HL-60/S4 (cell line): ENCODE results near the gene XRCC3.
"Not testable (repeated sequence)": the region's sequence is repeated elsewhere in the genome, so short reads cannot be mapped to it uniquely, and the experiment has no call there.

Experiments used
- in situ Hi-C: fragments of 300-500 bp; cut with MboI; formaldehyde crosslinking; loops from 2 replicates; pipeline ENCODE4 v1.14.3; 2022; ENCODE audit warnings: low sequenced_read_pairs

Gene XRCC3

GRCh38 chr14:103695296-103696069 is 19.8 kb downstream of the XRCC3 start:
- in situ Hi-C loops = no loop called here

DNA sequence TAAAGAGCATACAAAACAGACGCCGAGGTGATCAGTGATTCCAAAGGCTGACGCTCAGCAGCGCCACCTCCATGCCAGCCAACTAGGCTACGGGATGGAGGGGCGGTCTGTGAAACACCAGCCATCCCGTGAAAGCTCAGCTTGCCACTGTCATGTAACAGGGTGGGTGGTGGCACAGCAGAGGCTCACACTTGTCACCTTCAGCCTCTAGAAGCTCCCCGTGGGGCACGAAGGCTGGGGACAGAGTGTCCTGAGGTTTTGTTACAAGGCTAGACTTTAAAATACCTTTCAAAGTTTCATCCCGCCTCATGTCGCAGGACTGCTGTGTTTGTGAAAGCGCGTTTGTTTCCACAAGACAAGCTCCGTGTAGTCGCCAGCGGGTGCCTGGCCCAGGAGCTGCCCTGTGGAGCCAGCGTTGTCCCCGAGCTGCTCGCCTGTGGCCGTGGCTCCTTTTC is 20.7 kb downstream of the XRCC3 start:
- in situ Hi-C loops = no loop called here

GRCh38 chr14:103693515-103693914 is 21.7 kb downstream of the XRCC3 start:
- in situ Hi-C loops = no loop called here

DNA sequence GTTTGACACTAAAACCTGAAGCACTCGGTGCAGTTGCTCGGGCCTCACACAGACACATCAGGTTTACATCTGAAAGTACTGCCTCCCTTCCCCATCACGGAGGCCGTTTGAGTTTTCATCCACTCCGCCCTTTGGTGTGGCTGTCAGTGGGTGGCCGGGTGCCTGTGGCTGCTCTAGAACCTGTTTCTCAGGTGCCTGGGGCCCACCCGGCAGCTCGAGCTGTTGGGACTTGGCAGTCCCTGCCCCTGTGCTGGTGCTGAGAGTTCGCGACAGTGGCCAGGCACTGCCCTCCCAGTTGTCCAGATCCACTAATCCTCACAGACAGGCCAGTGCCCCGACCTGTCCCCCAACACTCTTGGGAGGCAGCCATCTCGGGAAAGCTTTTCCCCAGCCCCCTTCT is 22.4 kb downstream of the XRCC3 start:
- in situ Hi-C loops = no loop called here

DNA sequence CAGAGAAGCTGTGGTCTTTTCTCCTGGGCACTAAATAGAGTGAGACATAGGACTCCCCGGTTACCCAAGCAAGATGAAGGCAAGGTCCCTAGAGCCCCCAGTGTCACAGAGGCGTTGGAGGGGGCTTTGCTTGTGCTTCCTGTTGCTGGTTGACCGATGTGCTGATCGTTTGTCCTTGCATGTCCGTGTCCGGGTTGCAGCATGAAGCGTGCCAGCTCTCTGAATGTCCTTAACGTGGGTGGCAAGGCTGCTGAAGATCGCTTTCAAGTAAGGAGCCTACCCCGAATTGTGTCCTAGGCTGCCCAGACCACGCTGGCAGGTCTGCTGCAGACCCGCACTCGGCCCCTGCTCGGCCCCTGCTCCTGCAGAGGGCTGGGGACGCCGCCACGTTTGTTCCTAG is 23.1 kb downstream of the XRCC3 start:
- in situ Hi-C loops = no loop called here

DNA sequence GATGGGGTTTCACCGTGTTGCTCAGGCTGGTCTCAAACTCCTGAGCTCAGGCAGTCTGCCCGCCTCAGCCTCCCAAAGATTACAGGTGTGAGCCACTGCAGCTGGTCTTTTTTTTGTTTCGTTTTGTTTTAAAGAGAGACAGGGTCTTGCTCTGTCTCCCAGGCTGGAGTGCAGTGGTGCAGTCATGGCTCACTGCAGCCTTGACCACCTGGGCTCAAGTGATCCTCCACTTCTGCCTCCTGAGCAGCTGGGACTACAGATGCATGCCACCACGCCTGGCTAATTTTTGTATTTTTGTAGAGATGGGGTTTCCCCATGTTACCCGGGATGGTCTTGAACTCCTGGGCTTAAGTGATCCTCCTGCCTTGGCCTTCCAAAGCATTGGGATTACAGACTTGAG is 23.6 kb downstream of the XRCC3 start:
- in situ Hi-C loops = not testable (repeated sequence)

DNA sequence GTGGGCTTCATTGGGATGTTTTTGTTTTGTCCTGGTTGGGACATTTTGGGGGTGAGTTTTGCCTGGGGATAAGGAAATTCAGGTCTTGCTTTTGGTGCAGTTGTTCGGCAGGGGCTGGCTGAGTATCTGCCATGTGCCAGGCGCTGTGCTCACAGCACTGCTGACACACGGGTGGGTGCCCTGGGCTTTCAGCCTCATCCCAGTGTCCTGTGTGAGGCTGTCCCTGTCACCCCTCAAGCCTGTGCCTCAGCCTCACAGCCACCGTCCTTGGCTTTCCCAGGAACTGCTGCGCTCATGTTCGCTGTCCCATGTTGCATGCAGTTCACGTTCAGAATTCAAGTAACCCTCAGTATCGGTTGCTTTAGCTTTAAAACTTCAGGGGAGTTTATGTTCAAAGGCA is 24.9 kb downstream of the XRCC3 start:
- in situ Hi-C loops = no loop called here

DNA sequence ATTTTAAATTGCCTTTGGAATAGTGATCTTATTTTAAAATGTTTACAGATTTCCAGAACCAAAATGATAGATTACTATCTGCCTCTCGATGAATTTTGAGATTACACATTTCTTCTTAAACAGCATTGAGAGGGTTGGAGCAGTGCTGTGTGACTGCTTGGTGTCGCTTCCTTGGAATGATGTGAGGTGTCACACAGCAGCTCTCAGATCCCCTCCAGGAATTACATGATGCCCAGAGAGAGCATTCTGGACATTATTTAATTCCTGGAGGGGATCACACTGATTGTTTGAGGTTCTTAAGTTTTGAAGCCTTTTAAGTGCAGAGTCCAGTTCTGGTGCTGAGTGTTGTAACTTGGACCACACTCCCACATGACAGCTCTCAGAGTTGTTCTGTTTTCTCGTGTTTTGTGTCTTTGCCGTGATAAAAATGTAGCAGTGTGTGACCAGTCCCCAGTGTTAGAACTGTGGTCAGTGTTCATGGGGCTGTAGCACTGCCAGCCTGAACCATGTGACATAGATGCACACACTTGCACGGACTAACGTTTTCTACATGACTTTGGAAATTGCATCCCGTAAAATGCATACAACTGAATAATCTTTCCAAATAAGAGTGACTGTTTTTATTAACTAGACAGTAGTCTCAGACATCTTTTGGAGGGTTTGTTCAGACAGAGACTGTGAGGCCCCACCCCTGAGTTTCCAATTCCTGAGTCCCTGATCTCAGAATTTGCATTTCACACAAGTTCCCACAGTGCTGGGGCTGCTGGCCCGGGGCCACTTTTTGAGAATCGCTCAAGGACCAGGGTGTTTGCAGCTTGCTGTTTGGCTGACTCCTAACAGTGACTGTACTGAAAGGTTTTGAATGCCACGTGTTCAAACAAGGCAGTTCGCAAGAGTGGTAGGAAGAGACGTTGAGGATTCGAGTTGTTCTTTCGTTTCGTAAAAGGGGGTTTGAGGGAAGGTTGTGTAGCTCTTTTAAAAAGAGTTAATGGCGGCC is 26.0 kb downstream of the XRCC3 start:
- in situ Hi-C loops = no loop called here

GRCh38 chr14:103688441-103688840 is 26.8 kb downstream of the XRCC3 start:
- in situ Hi-C loops = no loop called here

- in situ Hi-C loops = no loop called here
These were observed 27.5 kb downstream of the XRCC3 start for GRCh38 chr14:103687712-103688111.

DNA sequence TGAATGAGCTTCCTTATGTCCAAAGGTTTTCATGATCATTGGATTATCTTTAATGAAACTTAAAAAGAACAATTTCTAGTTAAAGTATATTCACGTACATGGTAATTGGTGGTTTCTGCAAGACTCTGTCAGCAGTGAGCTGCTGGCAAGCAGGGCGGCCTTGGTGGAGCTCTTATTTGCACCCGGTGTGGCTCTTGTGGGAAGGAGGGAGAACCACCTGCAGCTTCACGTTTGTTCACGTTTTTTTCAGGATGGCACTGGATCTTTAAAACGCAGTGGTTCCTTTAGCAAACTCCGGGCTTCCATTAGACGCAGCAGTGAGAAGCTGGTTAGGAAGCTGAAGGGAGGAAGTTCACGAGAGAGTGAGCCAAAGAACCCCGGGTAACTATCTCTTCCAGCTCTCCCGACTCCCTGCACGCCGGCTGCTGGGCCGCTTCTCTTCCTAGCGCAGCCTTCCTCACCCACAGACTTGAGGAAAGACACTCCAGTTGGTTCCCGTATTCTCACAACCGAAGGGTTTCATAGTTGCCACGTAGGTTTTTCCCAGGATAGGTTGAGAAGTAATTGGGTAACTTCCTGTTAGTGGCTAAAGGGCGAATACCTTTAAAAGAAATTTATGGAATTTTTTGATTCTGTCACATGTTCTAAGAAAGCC is 28.3 kb downstream of the XRCC3 start:
- in situ Hi-C loops = no loop called here

DNA sequence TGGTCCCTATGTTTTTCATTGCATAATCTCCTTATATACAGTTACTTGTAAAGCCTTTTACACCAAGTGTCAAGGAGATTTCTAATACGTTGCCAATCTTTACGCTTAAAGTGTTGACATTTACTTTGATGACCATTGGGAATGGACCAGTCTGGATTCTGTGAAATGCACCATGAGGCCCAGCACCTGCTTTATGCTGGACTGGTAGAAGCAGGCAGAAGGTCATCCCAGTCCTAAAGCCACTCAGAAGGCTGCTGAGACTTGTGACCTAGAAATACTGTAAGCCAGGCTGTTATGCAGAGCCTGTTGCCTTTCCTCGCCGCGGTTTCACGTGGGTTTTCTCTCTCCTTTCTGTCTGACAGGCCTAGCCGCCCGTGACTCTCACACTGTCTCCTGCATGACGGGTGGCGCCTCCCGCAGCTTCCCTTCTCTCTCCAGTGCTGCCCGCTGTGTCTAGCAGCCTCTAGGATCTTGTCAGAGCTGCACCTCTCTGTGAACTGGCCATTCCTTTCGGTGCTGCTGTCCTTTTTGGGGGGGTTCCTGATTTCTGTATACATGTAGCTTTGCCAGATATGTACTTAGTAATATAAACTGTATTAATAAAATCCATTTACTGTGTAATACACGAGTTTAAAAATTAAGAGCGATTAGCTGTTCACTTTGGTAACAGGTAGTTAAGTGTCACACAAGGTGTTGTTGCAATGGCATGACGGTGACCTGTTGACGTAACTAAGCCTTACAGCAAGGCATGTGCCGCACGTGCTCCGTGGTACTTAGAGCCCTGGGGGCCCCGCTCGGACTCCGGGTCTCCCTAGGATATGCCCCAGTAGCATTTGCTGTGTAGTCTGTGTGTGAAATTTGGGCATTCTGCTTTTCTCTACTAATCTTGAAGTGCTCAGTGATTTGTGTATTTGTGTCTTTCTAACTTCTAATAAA is 29.7 kb downstream of the XRCC3 start:
- in situ Hi-C loops = no loop called here

DNA sequence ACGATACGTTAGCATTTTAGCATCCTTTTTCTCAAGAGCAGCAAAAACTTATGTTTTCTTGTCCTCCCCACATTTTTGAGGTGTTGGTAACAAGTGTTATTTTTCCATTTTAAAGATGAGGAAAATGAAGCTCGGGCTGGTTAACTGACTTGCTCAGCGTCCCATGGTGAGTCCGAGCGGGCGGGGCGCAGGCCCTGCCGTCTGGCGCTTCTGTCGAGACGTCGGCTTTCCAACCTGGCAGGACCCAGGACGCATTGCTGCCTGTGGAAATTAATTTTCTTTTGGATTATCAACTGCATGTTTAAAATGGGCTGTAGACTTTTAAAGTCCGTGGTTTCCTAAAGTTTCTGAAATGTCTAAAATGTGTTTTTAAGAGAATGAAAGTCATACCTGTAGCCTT is 30.4 kb downstream of the XRCC3 start:
- in situ Hi-C loops = no loop called here

DNA sequence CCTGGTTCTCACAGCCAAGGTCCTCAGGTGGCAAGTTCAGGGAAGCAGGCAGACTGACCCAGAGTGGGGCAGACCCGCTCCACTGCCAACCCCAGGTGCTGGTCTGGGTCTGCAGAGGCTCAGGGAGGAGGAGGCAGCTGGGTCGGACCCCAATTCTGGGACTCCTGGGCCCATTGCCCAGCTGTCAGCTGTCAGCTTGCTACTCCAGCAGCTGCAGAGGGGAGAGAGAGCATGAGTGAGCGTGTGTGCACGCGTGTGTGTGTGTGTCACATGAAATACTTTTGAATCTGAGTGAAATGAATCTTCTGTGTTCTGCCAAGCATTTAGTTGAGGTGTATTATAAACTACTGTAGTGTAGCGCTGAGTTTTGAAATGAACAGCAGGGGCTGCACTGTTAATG is 30.8 kb downstream of the XRCC3 start:
- in situ Hi-C loops = no loop called here

- in situ Hi-C loops = no loop called here
These were observed 32.1 kb downstream of the XRCC3 start for GRCh38 chr14:103683139-103683538.

GRCh38 chr14:103680491-103681231 is 34.6 kb downstream of the XRCC3 start:
- in situ Hi-C loops = no loop called here

DNA sequence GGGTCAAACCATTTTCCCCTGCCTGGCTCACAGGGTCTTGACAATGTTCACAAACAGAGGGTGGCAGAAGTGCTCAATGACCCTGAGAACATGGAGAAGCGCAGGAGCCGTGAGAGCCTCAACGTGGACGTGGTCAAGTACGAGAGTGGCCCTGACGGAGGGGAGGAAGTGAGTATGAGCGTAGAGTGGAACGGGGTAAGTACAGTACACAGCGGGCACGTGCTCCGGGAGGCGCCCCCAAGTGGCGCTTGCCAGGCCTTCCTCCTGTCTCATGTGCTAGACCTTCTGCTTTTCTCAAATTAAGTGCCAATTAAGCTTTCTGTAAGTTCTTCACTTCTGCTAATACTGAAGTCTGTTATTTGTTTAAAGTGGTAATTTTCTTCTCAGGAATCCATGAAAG is 35.9 kb downstream of the XRCC3 start:
- in situ Hi-C loops = loop anchor here (10.0 kb wide), 1 partner anchor 105 kb away; no protein-coding TSS in a partner anchor

GRCh38 chr14:103676881-103677675 is 38.2 kb downstream of the XRCC3 start:
- in situ Hi-C loops = loop anchor here (10.0 kb wide), 1 partner anchor 102 kb away; no protein-coding TSS in a partner anchor
